Vagina (tissue), 2 donors: ENCODE data around the gene MZT1. TPM values are rescaled to one million over a fixed set of nuclear protein-coding genes. Genes with fewer than 3 reads are reported as not detected.

Source experiments
- DNase-seq, 2 donors: peaks; one replicate each; pipeline ENCODE4 v3.0.0-alpha.2; 2017; ENCODE audit errors: extremely low spot score in 2 of 2
- H3K27ac ChIP-seq: fragments of 200-600 bp; sonication (generic); one replicate; pipeline ENCODE4 v1.5.1; 2019
- H3K27me3 ChIP-seq: fragments of 200-600 bp; sonication (generic); one replicate; pipeline ENCODE4 v1.5.1; 2019
- H3K36me3 ChIP-seq, 2 donors: fragments of 200-600 bp; sonication (generic); one replicate each; pipeline ENCODE4 v1.5.1; 2017 to 2019
- H3K4me1 ChIP-seq: fragments of 200-600 bp; sonication (generic); one replicate; pipeline ENCODE4 v1.5.1; 2019
- H3K4me3 ChIP-seq, 2 donors: fragments of 200-600 bp; sonication (generic); 1 replicate in 1 of 2; 2 replicates in 1 of 2; pipeline ENCODE4 v1.5.1; 2016 to 2019
- H3K9me3 ChIP-seq: fragments of 200-600 bp; sonication (generic); one replicate; pipeline ENCODE4 v1.5.1; 2019
- POLR2A ChIP-seq, 2 donors: fragments of 450-650 bp; IDR thresholded peaks; one replicate each; pipeline ENCODE4 v1.6.1; 2017; ENCODE audit warnings: antibody characterized with exemption in 2 of 2, mild to moderate bottlenecking in 2 of 2, moderate library complexity in 2 of 2
- POLR2AphosphoS5 ChIP-seq, 2 donors: sonication (generic); formaldehyde crosslinking; IDR thresholded peaks; one replicate each; pipeline ENCODE4 v1.9.0; 2017; ENCODE audit warnings: antibody characterized with exemption in 2 of 2, mild to moderate bottlenecking in 2 of 2, low read depth in 1 of 2; ENCODE audit not compliant: insufficient read depth in 1 of 2
- intact Hi-C: fragments of 100-400 bp; cut with DNase I; formaldehyde crosslinking; loops from one replicate; pipeline ENCODE4 v1.15.1; 2023
- total RNA-seq: library from RNA; depleted of rRNA; stranded (reverse); fragments of >200 nt; gene quantifications from one replicate; pipeline ENCODE4 v1.2.3, GENCODE V29; 2016
- TF ChIP-seq, protein P1 (sequence below), 3 experiments: fragments of 450-650 bp in 2 of 3; fragments of 200-600 bp in 1 of 3; sonication (generic) in 1 of 3; IDR thresholded peaks; one replicate each; pipeline ENCODE4 v1.5.1; 2017 to 2019; ENCODE audit warnings: antibody characterized with exemption in 3 of 3, mild to moderate bottlenecking in 2 of 3, moderate library complexity in 2 of 3

MZT1 gene
- total RNA-seq, 1 donor from 2014 or later: 3.2 TPM

DNA sequence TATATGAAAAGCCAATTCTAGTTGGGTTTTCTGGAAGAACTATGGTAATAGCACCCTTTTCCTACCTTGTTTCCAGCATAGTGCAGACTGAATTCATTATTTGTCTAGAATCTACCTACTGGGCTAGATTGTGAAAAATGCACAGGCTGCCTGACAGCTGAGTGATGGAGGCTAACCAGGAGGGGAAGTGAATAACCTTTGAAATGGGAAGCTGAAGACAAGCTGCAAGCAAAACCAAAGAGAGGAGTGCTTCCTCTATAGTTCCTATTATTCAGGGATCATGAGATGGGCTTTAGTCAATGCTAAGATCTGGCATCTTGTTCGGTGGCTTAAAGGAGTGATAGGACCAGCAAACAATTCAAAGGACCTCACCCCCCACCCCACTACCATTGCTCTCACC lies 26.9 kb downstream of the MZT1 start:
- Histone ChIP-seq H3K9me3 (no peaks in the 10 kb centered on the region), H3K27ac (no peak overlapping the region), H3K4me3 (no peak overlapping the region), H3K4me1 (no peaks in the 10 kb centered on the region), H3K27me3 (no peaks in the 10 kb centered on the region), H3K36me3 (no peaks in the 10 kb centered on the region)
- TF ChIP-seq, protein P1, sequence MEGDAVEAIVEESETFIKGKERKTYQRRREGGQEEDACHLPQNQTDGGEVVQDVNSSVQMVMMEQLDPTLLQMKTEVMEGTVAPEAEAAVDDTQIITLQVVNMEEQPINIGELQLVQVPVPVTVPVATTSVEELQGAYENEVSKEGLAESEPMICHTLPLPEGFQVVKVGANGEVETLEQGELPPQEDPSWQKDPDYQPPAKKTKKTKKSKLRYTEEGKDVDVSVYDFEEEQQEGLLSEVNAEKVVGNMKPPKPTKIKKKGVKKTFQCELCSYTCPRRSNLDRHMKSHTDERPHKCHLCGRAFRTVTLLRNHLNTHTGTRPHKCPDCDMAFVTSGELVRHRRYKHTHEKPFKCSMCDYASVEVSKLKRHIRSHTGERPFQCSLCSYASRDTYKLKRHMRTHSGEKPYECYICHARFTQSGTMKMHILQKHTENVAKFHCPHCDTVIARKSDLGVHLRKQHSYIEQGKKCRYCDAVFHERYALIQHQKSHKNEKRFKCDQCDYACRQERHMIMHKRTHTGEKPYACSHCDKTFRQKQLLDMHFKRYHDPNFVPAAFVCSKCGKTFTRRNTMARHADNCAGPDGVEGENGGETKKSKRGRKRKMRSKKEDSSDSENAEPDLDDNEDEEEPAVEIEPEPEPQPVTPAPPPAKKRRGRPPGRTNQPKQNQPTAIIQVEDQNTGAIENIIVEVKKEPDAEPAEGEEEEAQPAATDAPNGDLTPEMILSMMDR (IDR thresholded peaks at IDR 0.05): no peak
- TF ChIP-seq POLR2A (IDR thresholded peaks at IDR 0.05) (no peak), POLR2AphosphoS5 (IDR thresholded peaks at IDR 0.05; ENCODE audit: insufficient read depth in 1 of 2, low read depth in 1 of 2) (no peak)
- intact Hi-C loops: no loop called here
- no peak for DNase-seq

DNA sequence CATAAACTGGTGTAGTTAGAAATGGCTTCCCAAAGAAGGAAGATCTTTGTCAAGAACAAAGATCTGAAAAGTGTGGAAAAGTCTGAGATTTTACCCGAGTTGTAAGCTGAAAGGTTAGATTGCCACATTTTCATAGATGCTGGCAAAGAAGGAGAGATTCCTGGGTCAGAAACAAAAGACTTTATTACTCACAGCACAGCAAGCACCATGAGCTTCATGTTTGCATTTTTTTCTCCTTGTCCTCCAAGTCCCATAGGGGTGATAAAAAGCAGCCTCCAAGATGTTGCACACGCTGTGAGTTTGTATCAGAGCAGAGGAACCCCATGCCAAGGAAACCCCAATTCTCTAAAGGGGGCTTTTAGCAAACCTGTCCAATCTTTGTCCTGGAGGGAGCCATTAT lies 29.3 kb downstream of the MZT1 start:
- no peaks in the 10 kb centered on the region for H3K9me3 ChIP-seq
- intact Hi-C loops: no loop called here

DNA sequence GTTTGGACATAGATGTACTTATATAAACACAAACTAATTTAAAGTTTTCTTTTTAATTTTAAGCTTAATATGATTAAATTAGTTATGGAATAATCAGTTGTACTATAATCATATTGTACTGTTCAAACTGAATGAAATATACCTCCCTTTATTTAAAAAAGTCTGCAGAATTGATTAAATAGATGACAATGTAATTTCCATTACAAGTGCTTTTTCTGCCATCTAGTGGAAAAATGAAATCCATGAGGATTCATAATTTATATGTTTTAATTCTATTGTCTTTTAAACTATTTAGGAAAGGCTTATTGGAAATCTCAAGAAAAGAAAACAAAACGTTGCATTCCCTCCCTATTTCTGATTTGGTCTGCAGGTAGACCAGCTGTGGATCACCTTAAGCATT lies 30.9 kb downstream of the MZT1 start:
- no peaks in the 10 kb centered on the region for H3K9me3 ChIP-seq
- H3K4me3 ChIP-seq: no peak overlapping the region
- H3K27ac ChIP-seq: no peak overlapping the region
- TF ChIP-seq POLR2A (IDR thresholded peaks at IDR 0.05): no peak
- TF ChIP-seq, protein P1 (IDR thresholded peaks at IDR 0.05): no peak
- DNase-seq: no peak
- H3K36me3 ChIP-seq: no peaks in the 10 kb centered on the region
- intact Hi-C loops: no loop called here
- no peaks in the 10 kb centered on the region for H3K4me1 ChIP-seq
- H3K27me3 ChIP-seq: no peaks in the 10 kb centered on the region

More for the DNA sequence above, 29.3 kb downstream of the MZT1 start:
- DNase-seq: no peak
- Histone ChIP-seq H3K27me3 (no peaks in the 10 kb centered on the region), H3K27ac (no peak overlapping the region), H3K36me3 (no peaks in the 10 kb centered on the region), H3K4me3 (no peak overlapping the region), H3K4me1 (no peaks in the 10 kb centered on the region)
- TF ChIP-seq POLR2AphosphoS5 (IDR thresholded peaks at IDR 0.05; ENCODE audit: insufficient read depth in 1 of 2, low read depth in 1 of 2) (no peak), POLR2A (IDR thresholded peaks at IDR 0.05) (no peak)
- TF ChIP-seq, protein P1 (IDR thresholded peaks at IDR 0.05): no peak

DNA sequence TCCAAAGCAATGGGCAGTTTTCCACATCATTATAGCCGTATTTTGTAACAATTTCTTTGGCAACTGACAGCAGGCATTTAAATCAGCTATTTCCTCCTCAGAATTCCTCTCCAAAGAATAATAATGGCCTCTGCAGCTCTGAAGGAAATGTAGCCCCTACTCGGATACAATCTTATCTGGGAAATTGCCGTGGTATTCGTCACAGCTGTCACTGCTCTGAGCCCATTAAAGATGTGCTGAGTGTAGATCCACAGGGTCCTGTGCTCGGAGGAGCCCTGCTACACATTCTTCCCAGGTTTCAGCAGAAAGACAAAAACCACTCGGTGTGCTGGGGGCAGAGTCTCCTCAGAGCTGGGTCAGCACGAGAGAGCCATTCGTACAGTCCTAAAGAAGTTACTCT lies 33.1 kb downstream of the MZT1 start:
- H3K27ac ChIP-seq: no peak overlapping the region
- no peak overlapping the region for H3K4me3 ChIP-seq
- H3K36me3 ChIP-seq: no peaks in the 10 kb centered on the region
- TF ChIP-seq POLR2A (IDR thresholded peaks at IDR 0.05): no peak
- TF ChIP-seq, protein P1 (IDR thresholded peaks at IDR 0.05): no peak
- no peak for TF ChIP-seq POLR2AphosphoS5 (IDR thresholded peaks at IDR 0.05; ENCODE audit: insufficient read depth in 1 of 2, low read depth in 1 of 2)
- intact Hi-C loops: no loop called here
- no peaks in the 10 kb centered on the region for H3K4me1 ChIP-seq
- no peaks in the 10 kb centered on the region for H3K9me3 ChIP-seq
- H3K27me3 ChIP-seq: no peaks in the 10 kb centered on the region
- no peak for DNase-seq

DNA sequence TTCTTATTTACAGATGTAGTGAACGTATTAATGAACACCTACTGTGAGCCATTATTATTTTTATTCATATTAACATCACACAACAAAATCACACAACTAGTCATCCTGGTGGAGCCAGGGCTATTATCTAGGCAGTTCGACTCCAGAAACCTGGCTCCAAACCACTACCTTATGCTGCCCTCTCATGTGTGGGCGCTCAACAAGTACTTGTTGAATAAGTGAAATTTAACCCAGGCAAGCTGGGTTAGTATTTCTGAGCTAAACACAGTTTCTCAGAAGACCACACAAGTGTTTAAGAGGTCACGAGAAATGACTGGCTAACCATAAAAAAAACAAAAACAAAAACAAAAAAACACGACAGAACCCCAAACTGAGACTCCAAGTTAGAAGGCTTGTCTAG lies 33.6 kb downstream of the MZT1 start:
- Histone ChIP-seq H3K27me3 (no peaks in the 10 kb centered on the region), H3K27ac (no peak overlapping the region), H3K36me3 (no peaks in the 10 kb centered on the region), H3K9me3 (no peaks in the 10 kb centered on the region), H3K4me3 (no peak overlapping the region), H3K4me1 (no peaks in the 10 kb centered on the region)
- intact Hi-C loops: no loop called here
- TF ChIP-seq POLR2AphosphoS5 (IDR thresholded peaks at IDR 0.05; ENCODE audit: insufficient read depth in 1 of 2, low read depth in 1 of 2) (no peak), POLR2A (IDR thresholded peaks at IDR 0.05) (no peak)
- TF ChIP-seq, protein P1 (IDR thresholded peaks at IDR 0.05): no peak
- DNase-seq: no peak
